ENCODE measurements around the gene ANGEL1.

ANGEL1 gene

GRCh38 chr14:76780360-76780759 is 32.3 kb downstream of the ANGEL1 start:
- H3K4me3 ChIP-seq (ENCODE audit: low read depth, low read length): no peak overlapping the region

- no peak overlapping the region for H3K4me3 ChIP-seq (ENCODE audit: low read depth, low read length)
Observed at GRCh38 chr14:76780058-76780345, 32.7 kb downstream of the ANGEL1 start.

GRCh38 chr14:76779221-76780057 is 33.2 kb downstream of the ANGEL1 start:
- H3K4me3 ChIP-seq (ENCODE audit: low read depth, low read length): no peak overlapping the region

GRCh38 chr14:76778546-76779215 is 34.0 kb downstream of the ANGEL1 start:
- no peak overlapping the region for H3K4me3 ChIP-seq (ENCODE audit: low read depth, low read length)

GRCh38 chr14:76777721-76778120 is 35.0 kb downstream of the ANGEL1 start:
- H3K4me3 ChIP-seq (ENCODE audit: low read depth, low read length): no peak overlapping the region

- H3K4me3 ChIP-seq (ENCODE audit: low read depth, low read length): no peak overlapping the region
Observed at GRCh38 chr14:76776428-76777251, 36.0 kb downstream of the ANGEL1 start.

GRCh38 chr14:76775695-76776427 is 36.8 kb downstream of the ANGEL1 start:
- no peak overlapping the region for H3K4me3 ChIP-seq (ENCODE audit: low read depth, low read length)

GRCh38 chr14:76774821-76775694 is 37.6 kb downstream of the ANGEL1 start:
- no peak overlapping the region for H3K4me3 ChIP-seq (ENCODE audit: low read depth, low read length)

GRCh38 chr14:76773956-76774820 is 38.5 kb downstream of the ANGEL1 start:
- no peak overlapping the region for H3K4me3 ChIP-seq (ENCODE audit: low read depth, low read length)

- H3K4me3 ChIP-seq (ENCODE audit: low read depth, low read length): no peak overlapping the region
Observed at GRCh38 chr14:76773188-76773885, 39.3 kb downstream of the ANGEL1 start.

- no peak overlapping the region for H3K4me3 ChIP-seq (ENCODE audit: low read depth, low read length)
Observed at GRCh38 chr14:76772300-76773187, 40.1 kb downstream of the ANGEL1 start.

- no peak overlapping the region for H3K4me3 ChIP-seq (ENCODE audit: low read depth, low read length)
Observed at GRCh38 chr14:76771437-76771980, 41.2 kb downstream of the ANGEL1 start.

GRCh38 chr14:76770521-76771436 is 41.9 kb downstream of the ANGEL1 start:
- H3K4me3 ChIP-seq (ENCODE audit: low read depth, low read length): no peak overlapping the region

- no peak overlapping the region for H3K4me3 ChIP-seq (ENCODE audit: low read depth, low read length)
Observed at GRCh38 chr14:76769636-76770292, 42.9 kb downstream of the ANGEL1 start.

GRCh38 chr14:76768671-76769500 is 43.8 kb downstream of the ANGEL1 start:
- no peak overlapping the region for H3K4me3 ChIP-seq (ENCODE audit: low read depth, low read length)

Measured in iPS-11a (cell line).